HG02763 (cell line): ENCODE measurements around the gene PIP4K2B.
A peak's percentile ranks its signal among the peaks of the same experiment; 100 is the strongest.
"Not testable (repeated sequence)": the region's sequence is repeated elsewhere in the genome, so short reads cannot be mapped to it uniquely, and the experiment has no call there.

ENCODE experiments used
- ATAC-seq: cut with Tn5 transposase; IDR thresholded peaks from one replicate; pipeline ENCODE4 v1.9.1; 2021; ENCODE audit warnings: mild to moderate bottlenecking, moderate library complexity; ENCODE audit not compliant: unreplicated experiment

The PIP4K2B gene

DNA sequence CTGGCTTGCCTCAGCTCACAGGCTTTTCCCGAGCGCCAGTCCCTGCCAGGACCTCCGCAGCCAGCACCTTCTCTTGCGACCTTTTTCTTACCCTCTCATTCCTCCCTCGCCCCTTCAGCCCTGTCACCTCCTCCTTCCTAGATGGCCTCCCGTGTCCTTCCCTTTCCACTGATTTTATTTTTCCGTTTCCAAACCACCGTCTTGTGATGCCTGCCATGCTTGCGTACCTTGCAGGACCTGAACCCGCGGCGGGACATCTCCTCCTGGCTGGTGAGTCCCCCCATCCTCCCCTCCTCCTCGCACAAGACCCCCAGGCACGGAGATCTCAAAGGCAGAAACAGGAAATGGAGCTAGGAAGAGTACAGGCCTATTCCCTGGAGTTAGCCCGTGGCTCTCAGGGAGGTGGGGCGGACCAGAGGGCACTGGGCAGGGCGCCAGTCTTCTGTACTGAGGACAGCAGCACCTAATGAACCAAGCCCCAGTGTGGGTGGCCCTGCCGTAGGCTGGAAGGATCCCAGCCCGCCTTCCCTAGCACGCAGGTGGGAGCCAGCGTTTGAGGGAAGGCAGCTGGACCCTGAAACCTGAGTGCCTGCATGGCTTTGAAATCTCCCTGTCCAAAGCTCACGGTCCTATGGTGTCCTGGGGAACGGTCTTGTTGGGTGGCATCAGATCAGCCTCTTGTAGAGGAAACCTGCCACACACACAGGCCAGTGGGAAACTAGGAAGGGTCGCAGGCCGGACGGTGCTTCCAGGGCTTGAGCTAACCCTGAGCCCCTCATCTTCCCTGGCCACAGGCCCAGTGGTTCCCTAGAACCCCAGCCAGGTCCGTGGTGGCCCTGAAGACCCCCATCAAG, 68.6 kb downstream of the PIP4K2B start:
- ATAC-seq = no peak

- peak; percentile 82 for ATAC-seq
These were observed 69.3 kb downstream of the PIP4K2B start, which contains the start of gene CISD3 for GRCh38 chr17:38729886-38730525. Gene CISD3 (plus strand): TSS chr17:38730341. CDS start chr17:38730359, 18 bp downstream.

- ATAC-seq = no peak
These were observed 69.9 kb downstream of the PIP4K2B start for GRCh38 chr17:38729368-38729885.

DNA sequence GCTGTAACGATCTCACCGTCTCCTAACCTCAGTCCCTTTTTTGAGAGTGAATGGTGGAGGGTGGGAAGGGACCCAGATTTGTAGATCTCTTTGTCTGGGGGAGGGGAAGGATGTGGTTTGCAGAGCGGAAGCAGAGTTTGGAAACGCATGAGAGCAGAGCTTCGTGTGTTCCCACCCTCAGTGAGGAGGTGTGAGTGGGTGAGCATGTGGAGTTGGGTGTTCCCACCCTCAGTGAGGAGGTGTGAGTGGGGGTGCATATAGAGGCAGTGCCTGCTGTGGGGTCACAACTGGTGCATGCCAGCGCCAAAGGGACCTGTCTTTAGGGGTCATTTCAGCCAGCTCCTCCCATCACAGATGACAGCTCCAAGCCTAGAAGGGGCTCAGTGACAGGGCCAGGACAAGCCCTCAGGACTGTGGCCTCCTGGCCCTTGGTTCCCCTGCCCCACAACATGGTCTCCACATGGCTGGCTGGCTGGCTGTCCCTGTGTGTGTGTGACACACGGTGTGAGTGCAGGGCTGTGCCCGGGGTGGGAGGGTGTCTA, 71.0 kb downstream of the PIP4K2B start:
- no peak for ATAC-seq

DNA sequence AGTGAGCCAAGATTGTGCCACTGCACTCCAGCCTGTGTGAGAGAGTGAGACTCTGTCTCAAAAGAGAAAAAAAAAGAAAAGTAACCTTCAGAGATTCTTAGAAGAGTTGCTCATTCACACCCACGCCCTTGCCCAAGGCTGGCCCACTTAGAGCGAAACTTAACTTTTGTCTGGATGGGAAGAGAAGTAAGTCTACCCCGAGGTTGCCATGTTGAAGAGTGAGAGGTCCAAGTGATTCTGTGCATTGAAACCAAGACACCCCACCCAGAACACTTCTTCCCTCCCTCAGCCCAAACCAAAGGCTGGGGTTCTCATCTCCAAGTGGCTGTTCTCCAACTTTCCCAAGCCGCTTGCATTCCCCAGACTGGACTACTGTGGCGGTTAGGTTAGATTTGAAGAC, 71.6 kb downstream of the PIP4K2B start:
- no peak for ATAC-seq

- not testable (repeated sequence) for ATAC-seq
These were observed 73.2 kb downstream of the PIP4K2B start for GRCh38 chr17:38726145-38726544.

GRCh38 chr17:38725066-38725465, 74.3 kb downstream of the PIP4K2B start:
- no peak for ATAC-seq

GRCh38 chr17:38724337-38724988, 74.9 kb downstream of the PIP4K2B start:
- no peak for ATAC-seq

GRCh38 chr17:38721802-38722201, 77.6 kb downstream of the PIP4K2B start:
- no peak for ATAC-seq

DNA sequence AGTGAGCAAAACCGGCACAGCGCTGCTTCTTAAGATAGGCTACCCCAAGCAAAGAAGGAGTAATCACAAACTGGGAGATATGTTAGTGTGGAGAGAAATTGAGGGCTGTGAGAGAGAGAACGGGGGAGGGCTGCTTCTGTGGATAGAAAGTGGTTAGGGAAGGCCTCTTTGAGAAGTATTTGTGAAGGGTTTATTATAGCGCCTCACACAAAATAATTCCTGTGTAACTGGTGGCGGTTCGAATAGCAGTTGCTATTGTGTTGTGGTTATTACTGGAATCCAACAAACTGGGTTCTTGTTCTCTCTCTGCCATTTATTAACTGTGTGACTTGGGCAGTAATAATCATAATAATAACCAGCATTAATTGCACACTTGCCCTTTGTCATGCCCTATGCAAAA, 78.4 kb downstream of the PIP4K2B start:
- ATAC-seq = no peak

DNA sequence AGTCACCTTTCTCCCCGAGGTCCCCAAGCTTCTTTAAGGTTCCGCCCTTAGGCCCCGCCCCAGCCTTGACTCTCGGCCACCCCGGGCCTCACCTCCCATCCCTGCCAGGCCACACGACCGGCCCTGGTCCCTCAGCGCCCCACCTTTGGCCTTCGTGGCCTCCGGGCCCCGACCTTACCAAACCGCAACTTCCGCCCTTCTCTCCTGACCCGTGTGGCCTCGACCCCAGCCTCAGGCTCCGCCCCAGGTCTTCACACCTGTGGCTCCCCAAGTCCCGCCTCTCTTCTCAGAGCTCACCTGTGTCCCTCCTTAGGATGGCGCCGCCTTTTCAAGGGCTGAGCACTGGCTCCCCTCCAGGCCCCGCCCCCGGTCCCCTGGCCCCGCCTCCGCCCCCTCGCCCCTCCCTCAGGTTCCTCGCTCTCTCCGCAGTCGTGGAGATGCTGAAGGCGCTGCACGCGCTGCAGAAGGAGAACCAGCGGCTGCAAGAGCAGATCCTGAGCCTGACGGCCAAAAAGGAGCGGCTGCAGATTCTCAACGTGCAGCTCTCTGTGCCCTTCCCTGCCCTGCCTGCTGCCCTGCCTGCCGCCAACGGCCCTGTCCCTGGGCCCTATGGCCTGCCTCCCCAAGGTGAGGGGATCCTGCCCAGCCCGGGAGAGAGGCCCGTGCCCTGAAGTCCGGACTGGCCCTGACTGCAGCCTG, 79.3 kb downstream of the PIP4K2B start:
- ATAC-seq = no peak

GRCh38 chr17:38719289-38719942, 79.9 kb downstream of the PIP4K2B start:
- no peak for ATAC-seq

- no peak for ATAC-seq
These were observed 82.1 kb downstream of the PIP4K2B start for GRCh38 chr17:38717139-38717745.

- no peak for ATAC-seq
These were observed 82.9 kb downstream of the PIP4K2B start for GRCh38 chr17:38716368-38717005.
